ENCODE results near the gene C1orf53. TPM values are rescaled to one million over a fixed set of nuclear protein-coding genes. Genes with fewer than 3 reads are reported as not detected.

C1orf53 gene
- total RNA-seq, 4 donors from 2014 or later: 1.9 to 11.0 (median 5.0) TPM; not detected in 1

DNA sequence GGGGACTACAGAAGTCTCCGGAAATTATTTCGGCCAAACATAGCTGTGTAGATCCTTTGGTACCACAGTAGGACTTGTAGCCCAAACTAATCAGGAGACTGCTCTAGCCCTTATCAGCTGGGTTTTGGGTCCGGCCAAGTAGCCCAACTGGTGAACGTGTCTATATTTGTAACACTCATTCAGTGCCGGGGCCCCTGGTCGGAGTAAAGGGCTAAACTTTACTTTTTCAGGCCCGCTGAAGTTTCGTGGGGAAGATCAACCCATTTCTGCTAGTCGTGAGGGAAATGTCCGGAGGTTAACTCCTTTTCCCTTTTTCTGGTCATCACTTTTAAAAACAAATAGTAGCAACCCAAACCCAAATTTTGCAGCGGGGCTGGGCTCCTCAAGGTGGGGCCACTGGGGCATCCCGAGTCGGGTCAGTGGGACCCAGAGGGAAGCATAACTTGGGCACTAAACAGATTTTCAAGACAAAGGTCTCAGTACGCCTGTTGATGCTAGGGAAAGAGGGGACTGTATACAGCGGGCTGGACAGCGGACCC lies 16.4 kb downstream of the C1orf53 start:
- no peaks in the 10 kb centered on the region for H3K9me3 ChIP-seq
- intact Hi-C loops (cut with DNase I; ENCODE audit: low total_unique reads): no loop called here
- peak overlapping the region in 1 of 2 donors; percentile 36 for H3K4me3 ChIP-seq
- TF ChIP-seq, protein P1, sequence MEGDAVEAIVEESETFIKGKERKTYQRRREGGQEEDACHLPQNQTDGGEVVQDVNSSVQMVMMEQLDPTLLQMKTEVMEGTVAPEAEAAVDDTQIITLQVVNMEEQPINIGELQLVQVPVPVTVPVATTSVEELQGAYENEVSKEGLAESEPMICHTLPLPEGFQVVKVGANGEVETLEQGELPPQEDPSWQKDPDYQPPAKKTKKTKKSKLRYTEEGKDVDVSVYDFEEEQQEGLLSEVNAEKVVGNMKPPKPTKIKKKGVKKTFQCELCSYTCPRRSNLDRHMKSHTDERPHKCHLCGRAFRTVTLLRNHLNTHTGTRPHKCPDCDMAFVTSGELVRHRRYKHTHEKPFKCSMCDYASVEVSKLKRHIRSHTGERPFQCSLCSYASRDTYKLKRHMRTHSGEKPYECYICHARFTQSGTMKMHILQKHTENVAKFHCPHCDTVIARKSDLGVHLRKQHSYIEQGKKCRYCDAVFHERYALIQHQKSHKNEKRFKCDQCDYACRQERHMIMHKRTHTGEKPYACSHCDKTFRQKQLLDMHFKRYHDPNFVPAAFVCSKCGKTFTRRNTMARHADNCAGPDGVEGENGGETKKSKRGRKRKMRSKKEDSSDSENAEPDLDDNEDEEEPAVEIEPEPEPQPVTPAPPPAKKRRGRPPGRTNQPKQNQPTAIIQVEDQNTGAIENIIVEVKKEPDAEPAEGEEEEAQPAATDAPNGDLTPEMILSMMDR (IDR thresholded peaks at IDR 0.05): no peak
- TF ChIP-seq POLR2A (IDR thresholded peaks at IDR 0.05): no peak
- DNase-seq: no peak
- H3K27ac ChIP-seq: no peak overlapping the region
- H3K4me1 ChIP-seq: peaks cover 0 to 4% of the 10 kb centered on the region in 2 donors
- H3K36me3 ChIP-seq: no peaks in the 10 kb centered on the region
- H3K27me3 ChIP-seq: peaks cover 21 to 68% of the 10 kb centered on the region in 2 donors

DNA sequence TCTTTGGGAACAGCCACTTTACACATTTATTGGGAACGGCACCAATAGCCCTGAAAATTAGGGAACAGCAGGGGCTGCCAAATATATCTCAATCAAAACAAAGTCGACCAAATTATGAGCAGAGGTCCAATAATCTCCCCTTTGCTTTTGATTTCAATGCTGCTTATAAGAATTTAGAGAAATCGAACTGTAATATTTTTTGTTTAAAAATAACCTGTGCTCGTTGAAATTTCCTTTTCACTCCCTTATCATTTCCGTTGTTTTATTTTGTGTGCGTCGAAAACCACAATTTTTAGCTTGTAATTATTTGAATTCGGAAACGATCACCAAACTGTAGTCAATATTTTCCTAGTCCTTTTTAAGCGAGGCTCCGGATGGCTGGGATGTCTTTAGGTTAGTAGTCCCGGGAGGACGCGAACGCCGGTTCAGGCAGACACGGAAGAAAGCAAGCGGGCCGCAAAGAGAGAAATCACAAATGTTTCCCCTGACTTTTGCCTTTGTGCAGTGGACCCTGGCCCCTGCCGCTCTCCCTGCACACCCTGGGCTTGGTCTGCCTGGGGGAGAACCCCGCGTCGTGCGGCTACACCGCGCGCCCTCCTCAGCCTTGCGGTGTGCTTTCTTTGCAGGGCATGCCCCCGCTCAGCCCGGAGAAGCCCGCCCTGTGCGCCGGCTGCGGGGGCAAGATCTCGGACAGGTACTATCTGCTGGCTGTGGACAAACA lies 17.1 kb downstream of the C1orf53 start:
- H3K4me1 ChIP-seq: peaks cover 0 to 4% of the 10 kb centered on the region in 2 donors
- intact Hi-C loops (cut with DNase I; ENCODE audit: low total_unique reads): no loop called here
- peaks cover 19 to 62% of the 10 kb centered on the region in 2 donors for H3K27me3 ChIP-seq
- H3K36me3 ChIP-seq: no peaks in the 10 kb centered on the region
- TF ChIP-seq, protein P1 (IDR thresholded peaks at IDR 0.05): no peak
- TF ChIP-seq POLR2A (IDR thresholded peaks at IDR 0.05): no peak
- peak overlapping the region in 1 of 2 donors; percentile 36 for H3K4me3 ChIP-seq
- no peak for DNase-seq
- no peaks in the 10 kb centered on the region for H3K9me3 ChIP-seq
- H3K27ac ChIP-seq: no peak overlapping the region

DNA sequence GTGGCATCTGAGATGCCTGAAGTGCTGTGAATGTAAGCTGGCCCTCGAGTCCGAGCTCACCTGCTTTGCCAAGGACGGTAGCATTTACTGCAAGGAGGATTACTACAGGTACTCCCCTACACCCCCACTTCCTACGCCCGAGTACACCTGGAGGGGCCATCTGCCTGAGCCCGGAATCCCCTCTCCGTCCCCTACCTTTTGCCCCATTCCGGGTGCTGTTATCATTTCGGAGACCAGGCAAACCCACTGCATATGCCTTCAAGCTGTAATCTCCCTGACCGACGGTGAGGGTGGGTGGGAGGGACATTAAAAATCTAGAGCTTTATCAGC lies 17.6 kb downstream of the C1orf53 start:
- no peak for DNase-seq
- Histone ChIP-seq H3K9me3 (no peaks in the 10 kb centered on the region), H3K4me1 (peaks cover 0 to 4% of the 10 kb centered on the region in 2 donors), H3K27ac (no peak overlapping the region), H3K4me3 (no peak overlapping the region), H3K36me3 (no peaks in the 10 kb centered on the region), H3K27me3 (peaks cover 14 to 60% of the 10 kb centered on the region in 2 donors)
- TF ChIP-seq, protein P1 (IDR thresholded peaks at IDR 0.05): no peak
- no peak for TF ChIP-seq POLR2A (IDR thresholded peaks at IDR 0.05)
- intact Hi-C loops (cut with DNase I; ENCODE audit: low total_unique reads): no loop called here

DNA sequence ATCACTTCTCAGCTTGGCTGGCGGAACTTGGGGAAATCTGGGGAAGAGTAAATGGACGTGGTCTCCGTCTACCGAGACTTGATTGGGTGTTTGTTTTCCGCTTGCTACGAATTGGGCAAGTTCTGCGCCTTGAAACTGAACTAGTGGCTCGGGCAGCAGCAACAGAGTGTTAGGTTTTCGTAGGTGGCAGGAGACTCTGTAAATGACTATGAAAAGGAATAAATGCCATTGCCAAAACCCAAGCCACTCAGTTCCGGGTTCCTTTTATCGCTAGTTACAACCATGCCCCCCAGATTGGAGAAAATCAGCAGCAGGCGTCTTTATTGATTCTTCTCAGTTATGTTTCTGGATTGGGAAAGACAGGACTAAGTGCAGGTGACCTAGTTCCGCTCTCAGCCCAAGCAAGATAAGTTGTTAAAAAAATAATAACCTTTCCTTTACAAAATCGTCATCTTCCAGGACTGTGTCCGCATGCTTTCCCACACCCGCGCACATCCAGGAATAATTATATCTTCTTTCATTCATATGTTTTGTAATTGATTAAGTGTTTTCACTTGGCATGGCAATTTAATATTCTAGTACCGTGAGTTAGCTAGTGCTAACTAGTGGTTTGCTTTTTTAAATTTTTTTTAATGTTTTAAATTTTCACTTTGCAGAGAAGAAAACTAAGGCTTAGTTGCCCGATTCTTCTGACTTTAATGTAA lies 18.1 kb downstream of the C1orf53 start:
- H3K36me3 ChIP-seq: no peaks in the 10 kb centered on the region
- no peaks in the 10 kb centered on the region for H3K9me3 ChIP-seq
- TF ChIP-seq, protein P1 (IDR thresholded peaks at IDR 0.05): no peak
- no peak for TF ChIP-seq POLR2A (IDR thresholded peaks at IDR 0.05)
- peaks cover 13 to 55% of the 10 kb centered on the region in 2 donors for H3K27me3 ChIP-seq
- no peak overlapping the region for H3K27ac ChIP-seq
- DNase-seq: no peak
- intact Hi-C loops (cut with DNase I; ENCODE audit: low total_unique reads): no loop called here
- no peak overlapping the region for H3K4me3 ChIP-seq
- H3K4me1 ChIP-seq: peaks cover 0 to 4% of the 10 kb centered on the region in 2 donors

Data from uterus (tissue), 4 donors.